ENCODE measurements around the gene KIF4A.
A peak's percentile ranks its signal among the peaks of the same experiment; 100 is the strongest.

Gene KIF4A

GRCh38 chrX:70411475-70411874 lies 121.6 kb downstream of the KIF4A start:
- Mint-ChIP-seq H3K4me3 (no peak overlapping the region), H3K4me1 (no peaks in the 10 kb centered on the region), H3K27me3 (ENCODE audit: low read depth, poor library complexity) (no peaks in the 10 kb centered on the region), H3K27ac (no peak overlapping the region), H3K36me3 (ENCODE audit: low read depth) (peaks cover 5% of the 10 kb centered on the region), H3K9me3 (peaks cover 12% of the 10 kb centered on the region)
- no peak for DNase-seq
- TF ChIP-seq, protein P1, sequence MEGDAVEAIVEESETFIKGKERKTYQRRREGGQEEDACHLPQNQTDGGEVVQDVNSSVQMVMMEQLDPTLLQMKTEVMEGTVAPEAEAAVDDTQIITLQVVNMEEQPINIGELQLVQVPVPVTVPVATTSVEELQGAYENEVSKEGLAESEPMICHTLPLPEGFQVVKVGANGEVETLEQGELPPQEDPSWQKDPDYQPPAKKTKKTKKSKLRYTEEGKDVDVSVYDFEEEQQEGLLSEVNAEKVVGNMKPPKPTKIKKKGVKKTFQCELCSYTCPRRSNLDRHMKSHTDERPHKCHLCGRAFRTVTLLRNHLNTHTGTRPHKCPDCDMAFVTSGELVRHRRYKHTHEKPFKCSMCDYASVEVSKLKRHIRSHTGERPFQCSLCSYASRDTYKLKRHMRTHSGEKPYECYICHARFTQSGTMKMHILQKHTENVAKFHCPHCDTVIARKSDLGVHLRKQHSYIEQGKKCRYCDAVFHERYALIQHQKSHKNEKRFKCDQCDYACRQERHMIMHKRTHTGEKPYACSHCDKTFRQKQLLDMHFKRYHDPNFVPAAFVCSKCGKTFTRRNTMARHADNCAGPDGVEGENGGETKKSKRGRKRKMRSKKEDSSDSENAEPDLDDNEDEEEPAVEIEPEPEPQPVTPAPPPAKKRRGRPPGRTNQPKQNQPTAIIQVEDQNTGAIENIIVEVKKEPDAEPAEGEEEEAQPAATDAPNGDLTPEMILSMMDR (IDR thresholded peaks at IDR 0.05), result no peak

GRCh38 chrX:70421618-70422017 lies 131.7 kb downstream of the KIF4A start:
- TF ChIP-seq, protein P1 (IDR thresholded peaks at IDR 0.05), result no peak
- no peak for DNase-seq
- Mint-ChIP-seq H3K4me3 (no peak overlapping the region), H3K9me3 (peaks cover 37% of the 10 kb centered on the region), H3K4me1 (peaks cover 18% of the 10 kb centered on the region), H3K27ac (peak overlapping the region; percentile 14), H3K36me3 (ENCODE audit: low read depth) (peaks cover 14% of the 10 kb centered on the region), H3K27me3 (ENCODE audit: low read depth, poor library complexity) (no peaks in the 10 kb centered on the region)

GRCh38 chrX:70422851-70423341 lies 133.0 kb downstream of the KIF4A start, which contains the start of gene GDPD2:
GDPD2 (plus strand) TSS chrX:70423314; CDS start chrX:70424985, 1,671 bp downstream.
- Mint-ChIP-seq H3K9me3 (peaks cover 35% of the 10 kb centered on the region), H3K27ac (peak within 1 kb of the TSS; percentile 35), H3K27me3 (ENCODE audit: low read depth, poor library complexity) (no peaks in the 10 kb centered on the region), H3K4me1 (peaks cover 18% of the 10 kb centered on the region), H3K36me3 (ENCODE audit: low read depth) (peaks cover 13% of the 10 kb centered on the region), H3K4me3 (peak within 1 kb of the TSS; percentile 70)
- DNase-seq, result peak; percentile 41
- TF ChIP-seq, protein P1 (IDR thresholded peaks at IDR 0.05), result no peak

DNA sequence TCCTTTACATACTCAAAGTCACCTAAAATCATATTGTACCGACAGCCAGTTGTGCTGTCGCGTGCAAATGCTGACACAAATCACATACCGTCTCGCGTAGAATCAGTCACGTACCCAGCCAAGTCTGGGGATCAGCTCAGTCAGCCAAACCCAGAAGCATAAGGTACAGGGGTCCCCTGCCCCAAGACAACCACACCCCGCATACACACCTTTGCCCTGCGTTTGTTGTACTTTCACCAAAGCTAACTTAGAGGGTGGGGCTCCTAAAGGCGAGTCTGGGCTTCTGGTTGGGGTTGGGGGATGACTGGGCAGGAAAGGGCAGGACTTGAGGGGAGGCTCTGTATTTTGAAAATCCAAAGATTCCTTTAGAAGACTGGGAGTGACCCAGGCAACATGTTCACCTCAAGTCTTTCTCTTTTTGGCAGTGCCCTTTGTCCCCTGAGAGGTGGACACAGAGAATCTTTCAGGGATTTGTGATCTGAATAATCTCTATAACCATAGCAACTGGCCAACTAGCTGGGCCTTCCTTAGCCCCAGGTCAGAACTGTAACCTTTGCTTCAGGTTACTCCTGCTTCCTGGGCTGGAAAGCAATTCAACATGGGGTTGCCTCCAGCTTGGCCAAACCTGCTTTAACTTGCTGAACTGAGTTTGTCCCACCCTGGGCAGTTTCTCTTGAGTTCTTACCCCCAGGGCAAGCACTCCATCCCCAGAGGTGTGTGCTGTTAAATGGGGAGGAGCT lies 134.2 kb downstream of the KIF4A start:
- Mint-ChIP-seq H3K9me3 (peaks cover 40% of the 10 kb centered on the region), H3K27ac (no peak overlapping the region), H3K36me3 (ENCODE audit: low read depth) (peaks cover 9% of the 10 kb centered on the region), H3K27me3 (ENCODE audit: low read depth, poor library complexity) (no peaks in the 10 kb centered on the region), H3K4me3 (peak overlapping the region; percentile 31), H3K4me1 (peaks cover 18% of the 10 kb centered on the region)
- no peak for DNase-seq
- TF ChIP-seq, protein P1 (IDR thresholded peaks at IDR 0.05), result no peak

- no peak overlapping the region for H3K4me3 Mint-ChIP-seq
- TF ChIP-seq, protein P1 (IDR thresholded peaks at IDR 0.05), result no peak
- peaks cover 5% of the 10 kb centered on the region for H3K36me3 Mint-ChIP-seq (ENCODE audit: low read depth)
- H3K4me1 Mint-ChIP-seq, result peaks cover 18% of the 10 kb centered on the region
- H3K27ac Mint-ChIP-seq, result no peak overlapping the region
- no peaks in the 10 kb centered on the region for H3K27me3 Mint-ChIP-seq (ENCODE audit: low read depth, poor library complexity)
- H3K9me3 Mint-ChIP-seq, result peaks cover 35% of the 10 kb centered on the region
- DNase-seq, result no peak
Observed at GRCh38 chrX:70424801-70425200, 134.9 kb downstream of the KIF4A start.

Measured in nephron progenitor cell (in vitro differentiated cells).